ENCODE results near the gene PRMT7. TPM values are rescaled to one million over a fixed set of nuclear protein-coding genes. Genes with fewer than 3 reads are reported as not detected.

Gene PRMT7
- total RNA-seq, 4 donors from 2014 or later, result 22.3 to 56.7 (median 35.8) TPM

DNA sequence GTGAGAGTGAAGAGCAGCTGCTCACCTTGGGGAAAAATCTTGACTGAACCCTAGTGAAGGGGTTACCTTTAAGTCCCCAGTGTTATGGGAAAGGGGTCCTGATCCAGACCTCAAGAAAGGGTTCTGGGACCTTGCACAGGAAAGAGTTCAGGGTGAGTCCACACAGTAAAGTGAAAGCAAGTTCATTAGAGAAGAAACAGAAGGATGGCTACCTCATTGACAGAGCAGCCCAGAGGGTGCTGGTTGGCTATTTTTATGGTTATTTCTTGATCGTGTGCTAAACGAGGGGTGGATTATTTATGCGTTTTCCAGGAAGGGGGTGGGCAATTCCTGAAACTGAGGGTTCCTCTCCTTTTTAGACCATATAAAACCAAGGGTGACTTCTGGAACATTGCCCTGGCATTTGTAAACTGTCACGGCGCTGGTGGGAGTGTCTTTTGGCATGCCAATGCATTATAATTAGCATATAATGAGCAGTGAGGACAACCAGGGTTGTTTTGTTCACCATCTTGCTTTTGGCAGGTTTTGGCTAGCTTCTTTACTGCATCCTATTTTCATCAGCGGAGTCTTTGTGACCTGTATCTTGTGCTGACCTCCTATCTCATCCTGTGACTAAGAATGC is 79.0 kb downstream of the PRMT7 start:
- DNase-seq (ENCODE audit: low spot score), result no peak
- ATAC-seq (ENCODE audit: low FRiP score), result no peak
- TF ChIP-seq, protein P1, sequence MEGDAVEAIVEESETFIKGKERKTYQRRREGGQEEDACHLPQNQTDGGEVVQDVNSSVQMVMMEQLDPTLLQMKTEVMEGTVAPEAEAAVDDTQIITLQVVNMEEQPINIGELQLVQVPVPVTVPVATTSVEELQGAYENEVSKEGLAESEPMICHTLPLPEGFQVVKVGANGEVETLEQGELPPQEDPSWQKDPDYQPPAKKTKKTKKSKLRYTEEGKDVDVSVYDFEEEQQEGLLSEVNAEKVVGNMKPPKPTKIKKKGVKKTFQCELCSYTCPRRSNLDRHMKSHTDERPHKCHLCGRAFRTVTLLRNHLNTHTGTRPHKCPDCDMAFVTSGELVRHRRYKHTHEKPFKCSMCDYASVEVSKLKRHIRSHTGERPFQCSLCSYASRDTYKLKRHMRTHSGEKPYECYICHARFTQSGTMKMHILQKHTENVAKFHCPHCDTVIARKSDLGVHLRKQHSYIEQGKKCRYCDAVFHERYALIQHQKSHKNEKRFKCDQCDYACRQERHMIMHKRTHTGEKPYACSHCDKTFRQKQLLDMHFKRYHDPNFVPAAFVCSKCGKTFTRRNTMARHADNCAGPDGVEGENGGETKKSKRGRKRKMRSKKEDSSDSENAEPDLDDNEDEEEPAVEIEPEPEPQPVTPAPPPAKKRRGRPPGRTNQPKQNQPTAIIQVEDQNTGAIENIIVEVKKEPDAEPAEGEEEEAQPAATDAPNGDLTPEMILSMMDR (IDR thresholded peaks at IDR 0.05), result no peak

DNA sequence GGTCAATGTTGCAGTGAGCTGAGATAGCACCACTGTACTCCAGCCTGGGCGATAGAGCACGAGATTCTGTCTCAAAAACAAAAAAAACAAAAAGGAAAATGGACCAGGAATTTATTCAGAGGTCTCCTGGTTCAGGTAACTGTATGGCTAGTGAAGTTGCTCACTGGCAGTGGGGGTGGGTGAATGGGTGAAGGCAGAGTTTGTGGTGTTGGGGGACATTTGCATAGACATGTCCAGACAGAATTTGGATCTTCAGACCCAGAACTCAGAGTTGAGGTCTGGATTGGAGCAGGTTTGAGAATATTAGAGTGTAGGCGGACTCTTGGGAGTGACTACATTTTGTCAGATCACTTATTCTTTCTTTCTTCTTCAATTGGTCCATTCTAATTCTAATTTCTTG is 82.5 kb downstream of the PRMT7 start:
- DNase-seq (ENCODE audit: low spot score), result no peak
- no peak for ATAC-seq (ENCODE audit: low FRiP score)
- TF ChIP-seq, protein P1 (IDR thresholded peaks at IDR 0.05), result no peak

DNA sequence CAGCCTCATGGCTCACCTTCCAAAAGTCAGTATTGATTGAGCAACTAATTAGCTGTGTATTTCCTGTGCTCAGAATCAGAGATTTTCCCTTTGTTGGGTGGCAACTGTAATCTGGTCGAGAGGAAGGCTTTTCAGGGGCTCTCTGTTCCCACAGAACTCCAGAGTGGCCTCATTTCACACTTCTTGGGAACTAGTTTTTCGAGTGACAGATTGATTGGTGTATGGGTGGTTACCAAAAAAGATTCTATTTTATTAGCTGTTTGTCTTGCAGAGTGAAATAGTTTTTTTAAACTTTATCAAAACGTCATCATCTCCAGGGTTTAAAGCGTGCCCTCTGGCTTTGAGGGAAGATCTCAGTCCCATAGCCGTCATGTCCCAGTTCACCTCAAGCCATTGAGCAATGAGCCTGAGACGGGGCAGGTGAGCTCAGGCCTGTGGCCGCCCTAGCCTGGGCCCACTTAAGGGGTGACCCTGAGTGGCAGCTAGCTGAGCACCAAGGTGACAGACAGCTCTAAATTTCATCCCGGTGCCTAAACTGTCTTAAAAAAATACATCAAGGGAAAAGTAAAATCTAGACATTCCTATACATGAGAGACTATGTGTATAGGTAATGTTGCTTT is 84.5 kb downstream of the PRMT7 start:
- DNase-seq (ENCODE audit: low spot score) (no peak), ATAC-seq (ENCODE audit: low FRiP score) (no peak)
- TF ChIP-seq, protein P1 (IDR thresholded peaks at IDR 0.05), result no peak

DNA sequence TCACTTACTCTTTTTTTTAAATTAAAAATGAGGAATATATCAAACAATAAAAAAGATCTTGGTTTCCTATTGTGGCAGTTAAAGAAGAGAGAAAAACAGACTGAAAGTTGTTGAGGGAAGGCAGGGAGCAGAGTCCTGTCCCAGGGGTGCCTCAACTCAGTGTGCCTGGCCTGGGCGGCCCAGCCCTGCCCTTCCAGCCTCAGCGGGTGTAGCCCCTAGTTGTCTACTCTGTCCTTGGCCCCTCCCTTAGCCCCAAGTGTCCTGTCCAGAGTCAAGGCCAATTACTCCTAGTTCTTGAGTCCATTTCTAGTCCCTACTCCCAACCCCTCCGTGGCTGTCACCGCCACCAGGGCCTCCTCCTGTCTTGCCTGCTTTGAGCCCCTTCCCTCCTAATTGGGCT is 85.0 kb downstream of the PRMT7 start:
- TF ChIP-seq, protein P1 (IDR thresholded peaks at IDR 0.05), result no peak
- ATAC-seq (ENCODE audit: low FRiP score), result no peak
- no peak for DNase-seq (ENCODE audit: low spot score)

DNA sequence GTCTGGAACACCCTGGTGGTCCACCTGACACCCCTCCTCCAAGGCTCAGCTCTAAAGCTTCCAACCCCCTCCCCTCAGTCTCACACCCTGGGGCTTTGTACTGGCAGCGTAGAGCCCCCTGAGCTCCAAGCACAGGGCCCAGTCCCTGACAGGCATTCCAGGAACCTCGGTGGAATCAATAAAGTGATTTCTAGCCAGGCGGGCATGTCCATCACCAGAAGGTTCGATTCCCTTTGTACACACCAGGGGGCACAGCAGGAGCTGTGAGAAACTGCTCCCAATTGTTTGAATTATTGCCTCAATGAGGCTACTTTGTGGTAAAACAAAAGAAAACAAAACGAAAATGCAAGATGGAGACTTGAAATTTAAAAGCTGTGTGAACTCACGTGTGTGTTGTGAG is 85.7 kb downstream of the PRMT7 start:
- ATAC-seq (ENCODE audit: low FRiP score) (no peak), DNase-seq (ENCODE audit: low spot score) (no peak)
- TF ChIP-seq, protein P1 (IDR thresholded peaks at IDR 0.05), result no peak

DNA sequence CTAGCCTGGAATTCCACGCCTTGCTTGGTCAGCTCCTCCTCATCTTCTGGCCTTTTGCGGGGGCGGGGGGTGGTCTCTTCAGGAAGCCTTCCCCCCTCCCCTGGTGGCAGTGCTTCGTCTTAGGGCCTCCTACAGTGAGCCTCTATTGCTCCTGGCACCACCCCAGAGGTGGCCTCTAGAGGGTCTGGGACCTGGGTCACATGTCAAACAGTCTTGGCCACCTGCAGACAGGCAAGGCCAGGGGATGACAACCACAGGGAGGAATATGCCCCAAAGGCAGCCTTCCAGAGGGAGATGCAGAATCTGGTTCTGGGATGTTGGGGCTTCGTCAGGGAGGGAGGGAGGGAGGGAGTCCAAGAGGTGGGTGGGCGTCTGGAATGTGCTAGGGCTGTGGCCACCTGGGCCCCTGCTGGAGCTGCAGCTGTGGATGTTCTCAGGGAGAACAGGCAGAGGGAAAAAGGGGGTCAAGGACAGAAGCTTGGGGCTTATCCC is 86.9 kb downstream of the PRMT7 start:
- no peak for ATAC-seq (ENCODE audit: low FRiP score)
- TF ChIP-seq, protein P1 (IDR thresholded peaks at IDR 0.05), result no peak
- no peak for DNase-seq (ENCODE audit: low spot score)

- no peak for ATAC-seq (ENCODE audit: low FRiP score)
- TF ChIP-seq, protein P1 (IDR thresholded peaks at IDR 0.05), result no peak
- DNase-seq (ENCODE audit: low spot score), result no peak
These were observed 88.6 kb downstream of the PRMT7 start for GRCh38 chr16:68399456-68399855.
